Keratinocyte (primary cell): Measurements from ENCODE around the gene CALM1. TPM values are rescaled to one million over a fixed set of nuclear protein-coding genes. Genes with fewer than 3 reads are reported as not detected.

Experiments
- DNase-seq: peaks from one replicate; pipeline ENCODE4 v3.0.0-alpha.2; 2011; ENCODE audit warnings: low read depth, missing footprints, low spot score
- FAIRE-seq: peaks from 2 replicates; lab custom pipeline; 2011; peaks lifted over from hg19 to GRCh38; lab: Jason Lieb, UNC
- H2AFZ ChIP-seq: 2 replicates; pipeline ENCODE4 v1.6.0; 2012; ENCODE audit warnings: low read length, control low read depth, inconsistent platforms; ENCODE audit not compliant: control insufficient read depth
- H3K27ac ChIP-seq: 2 replicates; pipeline ENCODE4 v1.5.1; 2011; ENCODE audit warnings: low read length; ENCODE audit not compliant: control insufficient read depth, insufficient read depth
- H3K27me3 ChIP-seq: 3 replicates; pipeline ENCODE4 v1.6.0; 2011; ENCODE audit warnings: low read length; ENCODE audit not compliant: control insufficient read depth, insufficient read depth; ENCODE audit errors: extremely low read depth
- H3K36me3 ChIP-seq, 2 experiments: 2 replicates in 1 of 2; 3 replicates in 1 of 2; pipeline ENCODE4 v1.5.1; 2011; ENCODE audit warnings: low read length in 2 of 2, mild to moderate bottlenecking in 1 of 2; ENCODE audit not compliant: control insufficient read depth in 2 of 2, insufficient read depth in 2 of 2; ENCODE audit errors: extremely low read depth in 1 of 2
- H3K4me1 ChIP-seq: 3 replicates; pipeline ENCODE4 v1.5.1; 2011; ENCODE audit warnings: low read length; ENCODE audit not compliant: control insufficient read depth, insufficient read depth; ENCODE audit errors: extremely low read depth
- H3K4me2 ChIP-seq: 3 replicates; pipeline ENCODE4 v1.6.0; 2011; ENCODE audit warnings: low read depth, low read length; ENCODE audit not compliant: control insufficient read depth, insufficient read depth; ENCODE audit errors: extremely low read depth
- H3K4me3 ChIP-seq, 3 experiments: fragments of 200-600 bp in 1 of 3; sonication (generic) in 1 of 3; 2 replicates in 2 of 3; 3 replicates in 1 of 3; pipeline ENCODE4 v1.5.1; 2011 to 2016; ENCODE audit warnings: low read length in 3 of 3, mild to moderate bottlenecking in 3 of 3, control low read depth in 2 of 3, inconsistent platforms in 1 of 3, low read depth in 1 of 3, mixed read lengths in 1 of 3, mixed run types in 1 of 3, moderate library complexity in 1 of 3; ENCODE audit not compliant: control insufficient read depth in 2 of 3, insufficient read depth in 2 of 3; ENCODE audit errors: extremely low read depth in 1 of 3
- H3K79me2 ChIP-seq: 2 replicates; pipeline ENCODE4 v1.6.0; 2012; ENCODE audit warnings: low read length; ENCODE audit not compliant: control insufficient read depth, insufficient read depth
- H3K9ac ChIP-seq: 3 replicates; pipeline ENCODE4 v1.6.0; 2011; ENCODE audit warnings: low read length; ENCODE audit not compliant: control insufficient read depth, insufficient read depth; ENCODE audit errors: extremely low read depth
- H3K9me1 ChIP-seq: 3 replicates; pipeline ENCODE4 v1.6.0; 2011; ENCODE audit warnings: low read length; ENCODE audit not compliant: control insufficient read depth, insufficient read depth; ENCODE audit errors: extremely low read depth
- H3K9me3 ChIP-seq: 2 replicates; pipeline ENCODE4 v1.5.1; 2012; ENCODE audit warnings: low read depth, low read length; ENCODE audit not compliant: control insufficient read depth
- H4K20me1 ChIP-seq: 3 replicates; pipeline ENCODE4 v1.6.0; 2011; ENCODE audit warnings: low read length; ENCODE audit not compliant: control insufficient read depth, insufficient read depth; ENCODE audit errors: extremely low read depth
- EZH2 ChIP-seq: IDR thresholded peaks from one replicate; pipeline ENCODE4 v1.6.1; 2012; ENCODE audit warnings: inconsistent platforms, mild to moderate bottlenecking, low read length, moderate library complexity
- dilution Hi-C: fragments of 300-500 bp; cut with MboI; formaldehyde crosslinking; loops from one replicate; pipeline ENCODE4 v1.7.0; 2020; ENCODE audit warnings: low sequenced_read_pairs; ENCODE audit not compliant: extremely low pct_ligation_motif_present
- polyA plus RNA-seq, 5 experiments: library from polyadenylated mRNA; depleted of rRNA in 3 of 5; stranded (reverse) in 3 of 5; stranded (forward) in 1 of 5; unstranded in 1 of 5; fragments of >200 nt; gene quantifications; 1 replicate in 1 of 5; 2 replicates in 3 of 5; 3 replicates in 1 of 5; pipeline versions ENCODE4 v1.2.1 to v1.2.3, GENCODE V29; 2011 to 2012; ENCODE audit warnings: missing spikeins in 2 of 5, low read depth in 1 of 5, low replicate concordance in 1 of 5
- TF ChIP-seq, protein P1 (sequence below), 3 experiments: IDR thresholded peaks in 1 of 3; conservative IDR thresholded peaks in 1 of 3; optimal IDR thresholded peaks in 1 of 3; 2 replicates in 2 of 3; 3 replicates in 1 of 3; pipeline versions ENCODE3 to v1.5.1; 2011; ENCODE audit warnings: low read length in 3 of 3, mild to moderate bottlenecking in 3 of 3, moderate library complexity in 2 of 3, control low read depth in 1 of 3, inconsistent platforms in 1 of 3; ENCODE audit not compliant: insufficient read depth in 2 of 3; ENCODE audit errors: extremely low read depth in 1 of 3

CALM1 gene
- polyA plus RNA-seq, 1 donor (not counting 4 experiments of a cell fraction or from before 2014, with no cell fraction given): 575 TPM

DNA sequence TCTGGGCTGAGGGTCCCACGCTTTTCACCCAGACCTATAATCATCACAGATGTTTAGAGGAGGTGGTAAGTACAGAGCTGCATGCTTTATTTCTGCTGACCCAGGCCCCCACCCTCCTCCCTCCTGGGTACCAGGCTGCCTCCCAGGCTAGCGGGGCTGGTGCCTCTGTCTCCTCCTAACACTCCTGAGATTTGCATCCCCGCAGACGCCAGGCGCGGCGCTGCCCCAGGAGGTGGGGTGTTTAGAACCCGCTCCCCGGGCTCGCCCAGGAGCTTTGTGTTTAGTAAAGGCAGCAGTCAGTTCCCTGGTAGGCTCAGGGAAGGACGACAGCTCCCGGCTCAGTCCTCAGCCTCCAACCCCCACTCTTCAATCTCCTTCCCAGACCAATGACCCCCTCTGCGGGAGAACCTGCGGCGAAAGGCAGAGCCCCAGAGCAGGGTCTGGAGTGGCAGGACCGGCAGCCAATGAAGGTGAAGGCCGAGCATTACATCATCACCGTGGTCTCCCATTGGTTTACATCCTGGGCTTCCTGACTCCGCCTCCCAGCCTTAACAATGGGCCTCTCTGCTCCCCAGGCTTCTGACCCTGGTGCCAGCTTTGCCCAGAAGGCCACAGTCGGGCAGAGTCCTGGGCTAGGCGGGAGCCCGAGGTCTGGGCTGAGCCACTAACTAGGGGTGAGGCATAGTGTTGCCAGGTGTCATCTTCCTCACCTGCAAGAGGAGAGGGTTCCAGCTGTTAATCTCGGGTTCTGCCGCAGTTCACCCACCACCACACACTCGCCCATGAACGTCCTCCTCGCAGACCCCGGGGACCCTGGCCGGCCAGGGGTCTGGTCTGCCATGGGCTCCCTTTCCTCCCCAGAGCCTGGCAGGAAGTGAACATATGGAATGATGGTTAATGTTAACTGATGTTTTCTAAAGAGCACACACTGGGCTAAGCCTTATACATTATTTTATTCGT, 57.5 kb downstream of the CALM1 start:
- Histone ChIP-seq H3K27me3 (peaks cover 12% of the 10 kb centered on the region), H4K20me1 (no peaks in the 10 kb centered on the region), H3K4me1 (peaks cover 10% of the 10 kb centered on the region), H3K9me3 (no peaks in the 10 kb centered on the region), H3K9me1 (no peaks in the 10 kb centered on the region), H3K4me2 (peak overlapping the region; percentile 41), H3K79me2 (no peaks in the 10 kb centered on the region), H2AFZ (peak overlapping the region; percentile 20), H3K9ac (peak overlapping the region; percentile 9), H3K4me3 (peak overlapping the region in 2 of 3 experiments; percentile 24 to 31), H3K27ac (no peak overlapping the region), H3K36me3 (no peaks in the 10 kb centered on the region)
- dilution Hi-C loops: no loop called here
- FAIRE-seq: no peak
- TF ChIP-seq, protein P1, sequence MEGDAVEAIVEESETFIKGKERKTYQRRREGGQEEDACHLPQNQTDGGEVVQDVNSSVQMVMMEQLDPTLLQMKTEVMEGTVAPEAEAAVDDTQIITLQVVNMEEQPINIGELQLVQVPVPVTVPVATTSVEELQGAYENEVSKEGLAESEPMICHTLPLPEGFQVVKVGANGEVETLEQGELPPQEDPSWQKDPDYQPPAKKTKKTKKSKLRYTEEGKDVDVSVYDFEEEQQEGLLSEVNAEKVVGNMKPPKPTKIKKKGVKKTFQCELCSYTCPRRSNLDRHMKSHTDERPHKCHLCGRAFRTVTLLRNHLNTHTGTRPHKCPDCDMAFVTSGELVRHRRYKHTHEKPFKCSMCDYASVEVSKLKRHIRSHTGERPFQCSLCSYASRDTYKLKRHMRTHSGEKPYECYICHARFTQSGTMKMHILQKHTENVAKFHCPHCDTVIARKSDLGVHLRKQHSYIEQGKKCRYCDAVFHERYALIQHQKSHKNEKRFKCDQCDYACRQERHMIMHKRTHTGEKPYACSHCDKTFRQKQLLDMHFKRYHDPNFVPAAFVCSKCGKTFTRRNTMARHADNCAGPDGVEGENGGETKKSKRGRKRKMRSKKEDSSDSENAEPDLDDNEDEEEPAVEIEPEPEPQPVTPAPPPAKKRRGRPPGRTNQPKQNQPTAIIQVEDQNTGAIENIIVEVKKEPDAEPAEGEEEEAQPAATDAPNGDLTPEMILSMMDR (optimal IDR thresholded peaks at IDR 0.05 in 1 of 3, IDR thresholded peaks at IDR 0.05 in 1 of 3, conservative IDR thresholded peaks at IDR 0.05 in 1 of 3; ENCODE audit: extremely low read depth in 1 of 3, insufficient read depth in 2 of 3, low read length in 3 of 3): peak in 1 of 3 experiments; percentile 5
- TF ChIP-seq EZH2: no peak
- peak; percentile 42 for DNase-seq

DNA sequence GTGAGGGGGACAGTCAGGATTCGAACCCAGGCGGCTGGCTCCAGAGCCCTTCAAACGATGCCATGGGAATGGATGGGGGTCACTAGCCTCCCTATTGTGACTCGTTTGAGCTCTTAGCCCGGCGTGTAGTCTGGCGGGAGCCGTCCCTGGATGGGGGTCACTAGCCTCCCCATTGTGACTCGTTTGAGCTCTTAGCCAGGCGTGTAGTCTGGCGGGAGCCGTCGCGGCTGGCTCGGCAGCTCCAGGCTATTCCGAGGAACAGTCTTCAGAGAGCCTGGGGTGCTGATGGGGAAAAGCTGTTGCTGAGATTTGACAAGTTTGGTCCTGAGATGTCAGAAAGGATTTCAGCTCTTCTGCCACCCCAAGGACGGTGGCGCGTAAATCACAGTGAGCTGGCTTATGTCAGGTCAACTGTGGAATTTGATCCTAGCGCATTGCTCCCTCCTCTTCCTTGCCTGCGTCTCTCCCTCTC, 58.3 kb downstream of the CALM1 start:
- dilution Hi-C loops: no loop called here
- H3K27me3 ChIP-seq: peaks cover 12% of the 10 kb centered on the region
- no peaks in the 10 kb centered on the region for H3K36me3 ChIP-seq
- DNase-seq (no peak), FAIRE-seq (no peak)
- no peak overlapping the region for H3K27ac ChIP-seq
- no peaks in the 10 kb centered on the region for H4K20me1 ChIP-seq
- H3K4me1 ChIP-seq: peaks cover 10% of the 10 kb centered on the region
- H3K9me1 ChIP-seq: no peaks in the 10 kb centered on the region
- TF ChIP-seq, protein P1 (optimal IDR thresholded peaks at IDR 0.05 in 1 of 3, IDR thresholded peaks at IDR 0.05 in 1 of 3, conservative IDR thresholded peaks at IDR 0.05 in 1 of 3; ENCODE audit: extremely low read depth in 1 of 3, insufficient read depth in 2 of 3, low read length in 3 of 3): no peak
- TF ChIP-seq EZH2: no peak
- no peaks in the 10 kb centered on the region for H3K79me2 ChIP-seq
- no peak overlapping the region for H2AFZ ChIP-seq
- H3K4me2 ChIP-seq: no peak overlapping the region
- H3K9ac ChIP-seq: no peak overlapping the region
- H3K9me3 ChIP-seq: no peaks in the 10 kb centered on the region
- H3K4me3 ChIP-seq: no peak overlapping the region
